ENCODE data around the gene CNTN1. TPM values are rescaled to one million over a fixed set of nuclear protein-coding genes. Genes with fewer than 3 reads are reported as not detected.

CNTN1 gene
- total and polyA plus RNA-seq, 2 of the 4 experiments (the other 2 are of a cell fraction): 0.10 to 0.18 TPM

- in situ Hi-C loops (cut with MboI; ENCODE audit: low sequenced_read_pairs) (no loop called here), intact Hi-C loops (cut with micrococcal nuclease) (no loop called here), dilution Hi-C loops (cut with HindIII; ENCODE audit: low sequenced_read_pairs, unreplicated experiment) (no loop called here)
- Histone ChIP-seq H3K14ac (replicated peaks; ENCODE audit: low read depth, low read length) (no peak overlapping the region), H3K27me3 (ENCODE audit: control insufficient read depth, insufficient read depth, low read length) (no peaks in the 10 kb centered on the region), H3K4ac (ENCODE audit: low read depth, low read length) (no peak overlapping the region), H2BK20ac (ENCODE audit: low read depth, low read length) (no peak overlapping the region), H2BK15ac (ENCODE audit: low read depth, low read length) (no peak overlapping the region), H3K4me1 (ENCODE audit: control insufficient read depth, insufficient read depth, low read length) (no peaks in the 10 kb centered on the region), H3K9me3 (ENCODE audit: control insufficient read depth, insufficient read depth, low read length) (no peaks in the 10 kb centered on the region), H2BK5ac (ENCODE audit: low read depth, low read length, poor library complexity, severe bottlenecking) (no peak overlapping the region), H3K27ac (ENCODE audit: insufficient read depth, low read length) (no peak overlapping the region), H2AK9ac (replicated peaks; ENCODE audit: low read depth, low read length, poor library complexity) (no peak overlapping the region), H3K18ac (ENCODE audit: low read depth, low read length) (no peak overlapping the region), H3K36me3 (ENCODE audit: control insufficient read depth, insufficient read depth, low read length) (no peaks in the 10 kb centered on the region), H3K79me1 (ENCODE audit: low read depth in 1 of 2, low read length in 2 of 2) (no peaks in the 10 kb centered on the region), H2AFZ (replicated peaks; ENCODE audit: low read length, poor library complexity) (no peak overlapping the region), H4K91ac (ENCODE audit: insufficient read depth, low read depth, low read length) (no peak overlapping the region), H3K4me2 (ENCODE audit: low read depth, low read length) (no peak overlapping the region), H4K5ac (ENCODE audit: low read depth, low read length) (no peak overlapping the region), H3K23ac (ENCODE audit: low read depth, low read length) (no peak overlapping the region), H3K56ac (ENCODE audit: extremely low read depth, insufficient read depth, low read length) (no peak overlapping the region), H3K9ac (ENCODE audit: low read depth, low read length) (no peak overlapping the region), H4K20me1 (ENCODE audit: insufficient read depth, low read length) (no peaks in the 10 kb centered on the region), H2BK120ac (ENCODE audit: low read depth, low read length) (no peak overlapping the region), H3K9me1 (ENCODE audit: insufficient read depth, low read length) (no peaks in the 10 kb centered on the region), H2AK5ac (ENCODE audit: low read depth, low read length) (no peak overlapping the region), H3K4me3 (ENCODE audit: insufficient read depth, low read depth, low read length) (no peak overlapping the region), H4K8ac (ENCODE audit: low read depth in 2 of 2, low read length in 2 of 2) (no peak overlapping the region)
- TF ChIP-seq CHD1 (IDR thresholded peaks at IDR 0.05; ENCODE audit: low read depth, low read length) (no peak), NFE2L2 (IDR thresholded peaks at IDR 0.05; ENCODE audit: low read depth, low read length) (no peak), RFX5 (IDR thresholded peaks at IDR 0.05; ENCODE audit: low read depth, low read length) (no peak), MAZ (IDR thresholded peaks at IDR 0.05; ENCODE audit: borderline replicate concordance, low read depth, low read length) (no peak), POLR2A (IDR thresholded peaks at IDR 0.05; ENCODE audit: low read depth, low read length) (no peak), CEBPB (IDR thresholded peaks at IDR 0.05; ENCODE audit: low read depth, low read length) (no peak), RAD21 (IDR thresholded peaks at IDR 0.05; ENCODE audit: low read length) (no peak), RCOR1 (IDR thresholded peaks at IDR 0.05; ENCODE audit: insufficient replicate concordance, low read length) (no peak), MXI1 (IDR thresholded peaks at IDR 0.05; ENCODE audit: borderline replicate concordance, low read depth, low read length) (no peak), BHLHE40 (IDR thresholded peaks at IDR 0.05; ENCODE audit: low read depth, low read length) (no peak), FOS (IDR thresholded peaks at IDR 0.05; ENCODE audit: low read depth, low read length) (no peak), MAFK (IDR thresholded peaks at IDR 0.05; ENCODE audit: low read depth, low read length) (no peak), SMC3 (IDR thresholded peaks at IDR 0.05; ENCODE audit: low read depth, low read length) (no peak)
- TF ChIP-seq, protein P1, sequence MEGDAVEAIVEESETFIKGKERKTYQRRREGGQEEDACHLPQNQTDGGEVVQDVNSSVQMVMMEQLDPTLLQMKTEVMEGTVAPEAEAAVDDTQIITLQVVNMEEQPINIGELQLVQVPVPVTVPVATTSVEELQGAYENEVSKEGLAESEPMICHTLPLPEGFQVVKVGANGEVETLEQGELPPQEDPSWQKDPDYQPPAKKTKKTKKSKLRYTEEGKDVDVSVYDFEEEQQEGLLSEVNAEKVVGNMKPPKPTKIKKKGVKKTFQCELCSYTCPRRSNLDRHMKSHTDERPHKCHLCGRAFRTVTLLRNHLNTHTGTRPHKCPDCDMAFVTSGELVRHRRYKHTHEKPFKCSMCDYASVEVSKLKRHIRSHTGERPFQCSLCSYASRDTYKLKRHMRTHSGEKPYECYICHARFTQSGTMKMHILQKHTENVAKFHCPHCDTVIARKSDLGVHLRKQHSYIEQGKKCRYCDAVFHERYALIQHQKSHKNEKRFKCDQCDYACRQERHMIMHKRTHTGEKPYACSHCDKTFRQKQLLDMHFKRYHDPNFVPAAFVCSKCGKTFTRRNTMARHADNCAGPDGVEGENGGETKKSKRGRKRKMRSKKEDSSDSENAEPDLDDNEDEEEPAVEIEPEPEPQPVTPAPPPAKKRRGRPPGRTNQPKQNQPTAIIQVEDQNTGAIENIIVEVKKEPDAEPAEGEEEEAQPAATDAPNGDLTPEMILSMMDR (conservative IDR thresholded peaks at IDR 0.05; ENCODE audit: low read depth, low read length): no peak
- TF ChIP-seq, protein P2, sequence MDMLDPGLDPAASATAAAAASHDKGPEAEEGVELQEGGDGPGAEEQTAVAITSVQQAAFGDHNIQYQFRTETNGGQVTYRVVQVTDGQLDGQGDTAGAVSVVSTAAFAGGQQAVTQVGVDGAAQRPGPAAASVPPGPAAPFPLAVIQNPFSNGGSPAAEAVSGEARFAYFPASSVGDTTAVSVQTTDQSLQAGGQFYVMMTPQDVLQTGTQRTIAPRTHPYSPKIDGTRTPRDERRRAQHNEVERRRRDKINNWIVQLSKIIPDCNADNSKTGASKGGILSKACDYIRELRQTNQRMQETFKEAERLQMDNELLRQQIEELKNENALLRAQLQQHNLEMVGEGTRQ (IDR thresholded peaks at IDR 0.05; ENCODE audit: low read depth, low read length): no peak
- TF ChIP-seq, protein P3, sequence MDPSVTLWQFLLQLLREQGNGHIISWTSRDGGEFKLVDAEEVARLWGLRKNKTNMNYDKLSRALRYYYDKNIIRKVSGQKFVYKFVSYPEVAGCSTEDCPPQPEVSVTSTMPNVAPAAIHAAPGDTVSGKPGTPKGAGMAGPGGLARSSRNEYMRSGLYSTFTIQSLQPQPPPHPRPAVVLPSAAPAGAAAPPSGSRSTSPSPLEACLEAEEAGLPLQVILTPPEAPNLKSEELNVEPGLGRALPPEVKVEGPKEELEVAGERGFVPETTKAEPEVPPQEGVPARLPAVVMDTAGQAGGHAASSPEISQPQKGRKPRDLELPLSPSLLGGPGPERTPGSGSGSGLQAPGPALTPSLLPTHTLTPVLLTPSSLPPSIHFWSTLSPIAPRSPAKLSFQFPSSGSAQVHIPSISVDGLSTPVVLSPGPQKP (IDR thresholded peaks at IDR 0.05; ENCODE audit: borderline replicate concordance, low read depth, low read length): no peak
- DNase-seq (no peak), ATAC-seq (ENCODE audit: low read depth) (peak; percentile 37)
- no CpG with 5 or more reads among the region's 1 CpG for WGBS, 2 experiments (ENCODE audit: extremely low coverage in 2 of 2, insufficient read length in 1 of 2)
- POLR2A ChIA-PET (ENCODE audit: unreplicated experiment): no interaction called here
- no TSS peak for BruUV-seq (replicated peaks)
- CTCF ChIA-PET: no interaction called here
These were observed 353.3 kb downstream of the CNTN1 start for GRCh38 chr12:41045509-41045908.

Measured in IMR-90 (cell line).